Dermis microvascular lymphatic vessel endothelial cell (primary cell): ENCODE measurements around the gene KRT14. TPM values are rescaled to one million over a fixed set of nuclear protein-coding genes. Genes with fewer than 3 reads are reported as not detected.
"Not testable (repeated sequence)": the region's sequence is repeated elsewhere in the genome, so short reads cannot be mapped to it uniquely, and the experiment has no call there.

Experiments
- DNase-seq, 2 donors: peaks; one replicate each; pipeline versions ENCODE4 v3.0.0 to v3.0.0-alpha.2; 2010; ENCODE audit warnings: low read depth in 2 of 2
- total RNA-seq: library from RNA; depleted of rRNA; stranded (reverse); fragments of >200 nt; gene quantifications from 2 replicates; pipeline ENCODE4 v1.2.1, GENCODE V29; 2014

The KRT14 gene
- total RNA-seq, 1 donor from 2014 or later: not detected

- peak in 1 of 2 donors; percentile 79 for DNase-seq
Measured at GRCh38 chr17:41547921-41548843, 38.5 kb downstream of the KRT14 start.

- DNase-seq: no peak
Measured at GRCh38 chr17:41547378-41547841, 39.3 kb downstream of the KRT14 start.

GRCh38 chr17:41546819-41547218 lies 39.9 kb downstream of the KRT14 start:
- DNase-seq: no peak

GRCh38 chr17:41545829-41546410 lies 40.8 kb downstream of the KRT14 start:
- no peak for DNase-seq

GRCh38 chr17:41544935-41545334 lies 41.8 kb downstream of the KRT14 start:
- DNase-seq: no peak

GRCh38 chr17:41544491-41544892 lies 42.2 kb downstream of the KRT14 start:
- no peak for DNase-seq

GRCh38 chr17:41542786-41543185 lies 43.9 kb downstream of the KRT14 start:
- DNase-seq: not testable (repeated sequence)

- DNase-seq: no peak
Measured at GRCh38 chr17:41542357-41542756, 44.3 kb downstream of the KRT14 start.

- peak in 1 of 2 donors; percentile 57 for DNase-seq
Measured at GRCh38 chr17:41540921-41541625, 45.6 kb downstream of the KRT14 start.

- DNase-seq: no peak
Measured at GRCh38 chr17:41539979-41540701, 46.6 kb downstream of the KRT14 start.

- no peak for DNase-seq
Measured at GRCh38 chr17:41539071-41539492, 47.6 kb downstream of the KRT14 start.

GRCh38 chr17:41538565-41538991 lies 48.1 kb downstream of the KRT14 start:
- DNase-seq: no peak

- DNase-seq: no peak
Measured at GRCh38 chr17:41537990-41538389, 48.7 kb downstream of the KRT14 start.

GRCh38 chr17:41537614-41537954 lies 49.1 kb downstream of the KRT14 start:
- no peak for DNase-seq

- DNase-seq: no peak
Measured at GRCh38 chr17:41536741-41537613, 49.7 kb downstream of the KRT14 start.

GRCh38 chr17:41535764-41536481 lies 50.8 kb downstream of the KRT14 start:
- no peak for DNase-seq

- no peak for DNase-seq
Measured at GRCh38 chr17:41534899-41535546, 51.7 kb downstream of the KRT14 start.

- DNase-seq: no peak
Measured at GRCh38 chr17:41533613-41534012, 53.1 kb downstream of the KRT14 start.

GRCh38 chr17:41532947-41533570 lies 53.6 kb downstream of the KRT14 start:
- DNase-seq: no peak
